GM19193 (cell line): ENCODE data around the gene AUTS2.

ENCODE experiments used
- POLR2A ChIP-seq: IDR thresholded peaks from 4 replicates; pipeline ENCODE4 v1.6.1; 2011; ENCODE audit not compliant: insufficient read depth, insufficient read length; ENCODE audit errors: extremely low read depth

The AUTS2 gene

GRCh38 chr7:69868921-69869320 is 270.6 kb downstream of the AUTS2 start:
- TF ChIP-seq POLR2A: no peak

GRCh38 chr7:69871213-69871885 is 273.1 kb downstream of the AUTS2 start:
- TF ChIP-seq POLR2A: no peak

- no peak for TF ChIP-seq POLR2A
These were observed 273.8 kb downstream of the AUTS2 start for GRCh38 chr7:69871886-69872569.

- no peak for TF ChIP-seq POLR2A
These were observed 275.2 kb downstream of the AUTS2 start for GRCh38 chr7:69873512-69873911.

- TF ChIP-seq POLR2A: no peak
These were observed 279.7 kb downstream of the AUTS2 start for GRCh38 chr7:69878015-69878414.

- no peak for TF ChIP-seq POLR2A
These were observed 280.3 kb downstream of the AUTS2 start for GRCh38 chr7:69878591-69878990.

- TF ChIP-seq POLR2A: no peak
These were observed 281.7 kb downstream of the AUTS2 start for GRCh38 chr7:69879989-69880388.

- TF ChIP-seq POLR2A: no peak
These were observed 282.6 kb downstream of the AUTS2 start for GRCh38 chr7:69880840-69881239.

GRCh38 chr7:69882269-69882668 is 284.0 kb downstream of the AUTS2 start:
- no peak for TF ChIP-seq POLR2A

- no peak for TF ChIP-seq POLR2A
These were observed 285.2 kb downstream of the AUTS2 start for GRCh38 chr7:69883399-69883891.

- TF ChIP-seq POLR2A: no peak
These were observed 287.2 kb downstream of the AUTS2 start for GRCh38 chr7:69885431-69885830.

GRCh38 chr7:69889338-69889975 is 291.2 kb downstream of the AUTS2 start:
- TF ChIP-seq POLR2A: no peak

- TF ChIP-seq POLR2A: no peak
These were observed 291.7 kb downstream of the AUTS2 start for GRCh38 chr7:69889976-69890351.

- no peak for TF ChIP-seq POLR2A
These were observed 294.5 kb downstream of the AUTS2 start for GRCh38 chr7:69892790-69893189.

GRCh38 chr7:69893906-69894305 is 295.6 kb downstream of the AUTS2 start:
- TF ChIP-seq POLR2A: no peak

- no peak for TF ChIP-seq POLR2A
These were observed 297.2 kb downstream of the AUTS2 start for GRCh38 chr7:69895446-69895845.
